C4-2B (cell line): ENCODE results near the gene GATAD2B.

Experiments
- CTCF ChIP-seq: fragments of 450-650 bp; conservative IDR thresholded peaks from 2 replicates; pipeline ENCODE4 v1.5.1; 2017; ENCODE audit warnings: mild to moderate bottlenecking
- ZFX ChIP-seq: fragments of 450-650 bp; IDR thresholded peaks from 2 replicates; pipeline ENCODE4 v1.6.1; 2017

- no peak for TF ChIP-seq CTCF
- TF ChIP-seq ZFX, result peak; percentile 42; the same call in 1 of the 2 replicates
Measured at GRCh38 chr1:153783233-153784190, 139.3 kb downstream of the GATAD2B start.
